A549 (cell line): ENCODE data around the gene PARD3B. TPM values are rescaled to one million over a fixed set of nuclear protein-coding genes. Genes with fewer than 3 reads are reported as not detected.

Experiments
- ATAC-seq, 2 experiments: fragments of 200-7000 bp in 1 of 2; fragments of >200 bp in 1 of 2; cut with Nextera tagmentation in 1 of 2; cut with Tn5 transposase in 1 of 2; 3 replicates each; pipeline versions ENCODE4 v1.8.0 to v1.9.1; 2018 to 2020; ENCODE audit warnings: mild to moderate bottlenecking in 1 of 2, moderate library complexity in 1 of 2
- CTCF ChIA-PET: fragments of 300-600 bp; sonication (Branson Sonifier 250); formaldehyde crosslinking; extraction: SDS; loops from one replicate; lab custom pipeline; 2021; ENCODE audit warnings: antibody characterized with exemption, inconsistent platforms; lab: Yijun Ruan, JAX
- POLR2A ChIA-PET: fragments of 350-600 bp; formaldehyde crosslinking; extraction: SDS; loops from one replicate; lab custom pipeline; 2021; ENCODE audit warnings: antibody characterized with exemption, inconsistent platforms; lab: Yijun Ruan, JAX
- DNase-seq, 2 experiments: peaks; one replicate each; pipeline versions ENCODE4 v3.0.0 to v3.0.0-alpha.2; 2011 to 2016; ENCODE audit warnings: low read depth in 1 of 2, low spot score in 1 of 2
- FAIRE-seq: peaks from 2 replicates; lab custom pipeline; 2011; peaks lifted over from hg19 to GRCh38; lab: Jason Lieb, UNC
- H3K27ac ChIP-seq, 2 experiments: fragments of >200 bp; sonication (Bioruptor Twin); formaldehyde crosslinking; 3 replicates each; pipeline ENCODE4 v1.5.1; 2016 to 2017
- H3K4me1 ChIP-seq: fragments of >200 bp; sonication (Bioruptor Twin); formaldehyde crosslinking; 3 replicates; pipeline ENCODE4 v1.6.1; 2016
- H3K4me2 ChIP-seq: fragments of >200 bp; sonication (Bioruptor Twin); formaldehyde crosslinking; 3 replicates; pipeline ENCODE4 v1.6.1; 2016
- H3K4me3 ChIP-seq: fragments of >200 bp; sonication (Bioruptor Twin); formaldehyde crosslinking; 3 replicates; pipeline ENCODE4 v1.5.1; 2016
- H3K9me3 ChIP-seq: fragments of >200 bp; sonication (Bioruptor Twin); formaldehyde crosslinking; 3 replicates; pipeline ENCODE4 v1.6.1; 2016
- BCL3 ChIP-seq: fragments of >200 bp; sonication (Bioruptor Twin); formaldehyde crosslinking; IDR thresholded peaks from 3 replicates; pipeline ENCODE4 v1.6.1; 2016
- BHLHE40 ChIP-seq: IDR thresholded peaks from 2 replicates; pipeline ENCODE4 v1.6.1; 2012; ENCODE audit warnings: low read depth, low read length, inconsistent platforms
- CBX8 ChIP-seq: fragments of 200-600 bp; sonication (generic); IDR thresholded peaks from 2 replicates; pipeline ENCODE4 v1.6.1; 2016
- CEBPB ChIP-seq, 2 experiments: fragments of >200 bp in 1 of 2; sonication (Bioruptor Twin) in 1 of 2; formaldehyde crosslinking in 1 of 2; IDR thresholded peaks; 2 replicates each; pipeline ENCODE4 v1.6.1; 2012 to 2016
- CHD2 ChIP-seq: fragments of 150-350 bp; IDR thresholded peaks from 2 replicates; pipeline ENCODE4 v1.6.1; 2014; ENCODE audit warnings: low read length; ENCODE audit not compliant: partially characterized antibody
- EP300 ChIP-seq, 2 experiments: fragments of >200 bp; sonication (Bioruptor Twin); formaldehyde crosslinking; IDR thresholded peaks; 2 replicates in 1 of 2; 3 replicates in 1 of 2; pipeline ENCODE4 v1.6.1; 2016 to 2017
- FOSL2 ChIP-seq, 2 experiments: fragments of 450-650 bp in 1 of 2; fragments of >200 bp in 1 of 2; sonication (Bioruptor Twin) in 1 of 2; formaldehyde crosslinking; IDR thresholded peaks; 2 replicates each; pipeline versions ENCODE4 v1.5.0 to v1.6.1; 2016 to 2020; ENCODE audit warnings: mild to moderate bottlenecking in 1 of 2, moderate library complexity in 1 of 2
- HEYL ChIP-seq: fragments of 250-450 bp; sonication (Bioruptor Pico); IDR thresholded peaks from 2 replicates; pipeline ENCODE4 v1.8.0; 2021; ENCODE audit warnings: mild to moderate bottlenecking, moderate library complexity
- HMGXB4 ChIP-seq: fragments of 250-450 bp; sonication (Bioruptor Pico); IDR thresholded peaks from 2 replicates; pipeline ENCODE4 v1.5.0; 2021; ENCODE audit warnings: mild to moderate bottlenecking, moderate library complexity, borderline replicate concordance
- HOXA7 ChIP-seq: fragments of 250-450 bp; sonication (Bioruptor Pico); IDR thresholded peaks from 2 replicates; pipeline ENCODE4 v1.5.0; 2020; ENCODE audit warnings: mild to moderate bottlenecking, moderate library complexity
- HOXB5 ChIP-seq: fragments of 250-450 bp; sonication (Bioruptor Pico); IDR thresholded peaks from 2 replicates; pipeline ENCODE4 v1.5.0; 2020; ENCODE audit warnings: mild to moderate bottlenecking, moderate library complexity
- JUN ChIP-seq, 2 experiments: fragments of >200 bp; sonication (Bioruptor Twin); formaldehyde crosslinking; IDR thresholded peaks; 2 replicates in 1 of 2; 3 replicates in 1 of 2; pipeline ENCODE4 v1.6.1; 2016 to 2017
- KDM1A ChIP-seq: fragments of 200-600 bp; sonication (generic); IDR thresholded peaks from 2 replicates; pipeline ENCODE4 v1.6.1; 2016; ENCODE audit warnings: low read depth, mild to moderate bottlenecking
- KDM5A ChIP-seq: fragments of 200-600 bp; sonication (generic); IDR thresholded peaks from 2 replicates; pipeline ENCODE4 v1.6.1; 2016; ENCODE audit warnings: antibody characterized with exemption, mild to moderate bottlenecking
- MAFK ChIP-seq: fragments of 450-650 bp; IDR thresholded peaks from 2 replicates; pipeline ENCODE4 v1.6.1; 2014; ENCODE audit not compliant: partially characterized antibody
- NFE2L2 ChIP-seq: fragments of 150-350 bp; conservative IDR thresholded peaks from 2 replicates; pipeline ENCODE4 v1.6.1; 2014; ENCODE audit warnings: low read length
- NPAS2 ChIP-seq: fragments of 250-450 bp; sonication (Bioruptor Pico); IDR thresholded peaks from 2 replicates; pipeline ENCODE4 v1.8.0; 2022; ENCODE audit warnings: mild to moderate bottlenecking, moderate library complexity, borderline replicate concordance
- PBX3 ChIP-seq: IDR thresholded peaks from 2 replicates; pipeline ENCODE4 v1.6.1; 2012
- PHF8 ChIP-seq: fragments of 200-600 bp; sonication (generic); IDR thresholded peaks from 2 replicates; pipeline ENCODE4 v1.6.1; 2016; ENCODE audit warnings: low read depth, mild to moderate bottlenecking, antibody characterized with exemption, moderate library complexity, borderline replicate concordance
- RARB ChIP-seq: fragments of 250-450 bp; sonication (Bioruptor Pico); IDR thresholded peaks from 2 replicates; pipeline ENCODE4 v1.8.0; 2021; ENCODE audit warnings: mild to moderate bottlenecking, moderate library complexity
- REST ChIP-seq: fragments of 200-600 bp; sonication (generic); IDR thresholded peaks from 2 replicates; pipeline ENCODE4 v1.6.1; 2016; ENCODE audit warnings: antibody characterized with exemption, mild to moderate bottlenecking, moderate library complexity
- RFX5 ChIP-seq: fragments of 450-650 bp; IDR thresholded peaks from 2 replicates; pipeline ENCODE4 v1.7.1; 2014; ENCODE audit warnings: antibody characterized with exemption, mild to moderate bottlenecking, moderate library complexity
- TFCP2L1 ChIP-seq: fragments of 250-450 bp; sonication (Bioruptor Pico); IDR thresholded peaks from 2 replicates; pipeline ENCODE4 v1.5.0; 2021; ENCODE audit warnings: mild to moderate bottlenecking
- TP53 ChIP-seq: fragments of 250-450 bp; sonication (Bioruptor Pico); IDR thresholded peaks from 2 replicates; pipeline ENCODE4 v1.5.0; 2021; ENCODE audit warnings: mild to moderate bottlenecking, moderate library complexity
- ZFP36 ChIP-seq: fragments of 450-650 bp; IDR thresholded peaks from 2 replicates; pipeline ENCODE4 v1.6.1; 2014; ENCODE audit warnings: borderline replicate concordance; ENCODE audit not compliant: partially characterized antibody
- ZNF302 ChIP-seq: fragments of 250-450 bp; sonication (Bioruptor Pico); IDR thresholded peaks from 2 replicates; pipeline ENCODE4 v1.9.0; 2021; ENCODE audit warnings: inconsistent platforms, mild to moderate bottlenecking, moderate library complexity
- ZSCAN20 ChIP-seq: fragments of 250-450 bp; sonication (Bioruptor Pico); IDR thresholded peaks from 2 replicates; pipeline ENCODE4 v1.8.0; 2022; ENCODE audit warnings: mild to moderate bottlenecking, moderate library complexity
- WGBS: methylation state at CpG from one replicate; pipeline ENCODE4 v1.1.6; 2017; ENCODE audit errors: missing lambda C conversion rate; 5-methylcytosine and 5-hydroxymethylcytosine counted together
- polyA plus RNA-seq, 4 experiments: library from polyadenylated mRNA; depleted of rRNA in 3 of 4; stranded (reverse); fragments of >200 nt; fragmentation: RNase III in 1 of 4; extraction: RNeasy Plus Mini Kit Qiagen cat#74134 plus additional on column Dnase treatment in 1 of 4; gene quantifications; 2 replicates in 3 of 4; 3 replicates in 1 of 4; pipeline ENCODE4 v1.2.3, GENCODE V29; 2011 to 2017
- TF ChIP-seq, protein P1 (sequence below): fragments of 150-350 bp; IDR thresholded peaks from 2 replicates; pipeline ENCODE4 v1.6.1; 2014; ENCODE audit warnings: low read depth, mild to moderate bottlenecking, low read length

PARD3B gene
- polyA plus RNA-seq, 2 of the 4 experiments (the other 2 are of a cell fraction): 1.2 to 2.4 TPM

GRCh38 chr2:205496370-205496769, 951.1 kb downstream of the PARD3B start:
- no peak overlapping the region for H3K4me3 ChIP-seq
- ATAC-seq (no peak), DNase-seq (no peak), FAIRE-seq (no peak)
- ChIA-PET CTCF (no interaction called here), POLR2A (no interaction called here)
- 63% methylated on average over 1 of the region's 1 CpG for WGBS
- H3K4me1 ChIP-seq: no peaks in the 10 kb centered on the region
- H3K9me3 ChIP-seq: peaks cover 4% of the 10 kb centered on the region; the same call in 1 of the 3 replicates
- H3K4me2 ChIP-seq: no peak overlapping the region
- H3K27ac ChIP-seq: no peak overlapping the region
- TF ChIP-seq KDM5A: no peak
- TF ChIP-seq PBX3: no peak
- no peak for TF ChIP-seq ZSCAN20 (CRISPR knock-in tag)
- TF ChIP-seq JUN (IDR thresholded peaks at IDR 0.05): no peak
- no peak for TF ChIP-seq CHD2
- TF ChIP-seq ZFP36: no peak
- no peak for TF ChIP-seq PHF8
- TF ChIP-seq NFE2L2: no peak
- TF ChIP-seq CEBPB (IDR thresholded peaks at IDR 0.05): no peak
- no peak for TF ChIP-seq FOSL2 (IDR thresholded peaks at IDR 0.05)
- no peak for TF ChIP-seq FOSL2 (CRISPR knock-in tag; IDR thresholded peaks at IDR 0.05)
- TF ChIP-seq ZNF302 (CRISPR knock-in tag): no peak
- TF ChIP-seq EP300 (IDR thresholded peaks at IDR 0.05): no peak
- TF ChIP-seq NPAS2 (CRISPR knock-in tag): no peak
- no peak for TF ChIP-seq KDM1A
- TF ChIP-seq HMGXB4 (CRISPR knock-in tag): no peak

DNA sequence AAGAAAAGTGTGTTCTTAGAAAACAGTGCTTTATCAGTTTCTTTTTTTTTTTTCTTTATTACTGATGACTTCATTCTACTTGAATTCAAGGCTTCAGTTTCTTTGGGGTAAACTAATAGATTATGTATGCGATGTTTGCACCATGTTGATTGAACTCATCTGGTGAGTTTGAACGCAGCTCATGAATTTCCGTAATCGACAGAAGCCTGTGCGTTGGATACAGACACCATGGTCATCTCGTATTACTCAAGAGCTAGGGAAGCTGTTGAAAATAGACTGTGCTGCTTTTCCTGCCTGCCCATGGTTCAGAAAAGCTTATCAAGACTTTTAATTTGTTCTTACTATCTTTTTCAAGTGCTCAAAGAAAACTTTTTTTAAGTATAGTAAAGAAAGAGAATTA, 951.5 kb downstream of the PARD3B start:
- H3K27ac ChIP-seq: no peak overlapping the region
- H3K9me3 ChIP-seq: peaks cover under 1% of the 10 kb centered on the region; the same call in 1 of the 3 replicates
- TF ChIP-seq MAFK: no peak
- no peak for TF ChIP-seq ZNF302 (CRISPR knock-in tag)
- TF ChIP-seq BCL3: no peak
- TF ChIP-seq EP300 (IDR thresholded peaks at IDR 0.05): no peak
- TF ChIP-seq, protein P1, sequence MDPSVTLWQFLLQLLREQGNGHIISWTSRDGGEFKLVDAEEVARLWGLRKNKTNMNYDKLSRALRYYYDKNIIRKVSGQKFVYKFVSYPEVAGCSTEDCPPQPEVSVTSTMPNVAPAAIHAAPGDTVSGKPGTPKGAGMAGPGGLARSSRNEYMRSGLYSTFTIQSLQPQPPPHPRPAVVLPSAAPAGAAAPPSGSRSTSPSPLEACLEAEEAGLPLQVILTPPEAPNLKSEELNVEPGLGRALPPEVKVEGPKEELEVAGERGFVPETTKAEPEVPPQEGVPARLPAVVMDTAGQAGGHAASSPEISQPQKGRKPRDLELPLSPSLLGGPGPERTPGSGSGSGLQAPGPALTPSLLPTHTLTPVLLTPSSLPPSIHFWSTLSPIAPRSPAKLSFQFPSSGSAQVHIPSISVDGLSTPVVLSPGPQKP: no peak
- no peak for TF ChIP-seq HOXB5 (CRISPR knock-in tag)
- TF ChIP-seq BHLHE40: no peak
- TF ChIP-seq TFCP2L1: no peak
- no peak for TF ChIP-seq KDM5A
- no peak for TF ChIP-seq RARB
- TF ChIP-seq TP53: no peak
- TF ChIP-seq RFX5: no peak
- no peak for TF ChIP-seq CHD2
- TF ChIP-seq HOXA7: no peak
- no peak for TF ChIP-seq HEYL (CRISPR knock-in tag)
- TF ChIP-seq REST: no peak
- TF ChIP-seq CBX8: no peak
- no peak for TF ChIP-seq PHF8
- H3K4me2 ChIP-seq: no peak overlapping the region
- 72% methylated on average over 6 of the region's 6 CpGs for WGBS
- FAIRE-seq (no peak), ATAC-seq (no peak), DNase-seq (no peak)
- POLR2A ChIA-PET: no interaction called here
- H3K4me1 ChIP-seq: no peaks in the 10 kb centered on the region
- CTCF ChIA-PET: no interaction called here
- no peak overlapping the region for H3K4me3 ChIP-seq
